AG04449 (cell line): Measurements from ENCODE around the gene NAALADL2.

Experiments
- CTCF ChIA-PET: fragments of 350-600 bp; formaldehyde crosslinking; extraction: SDS; loops from one replicate; lab custom pipeline; 2021; ENCODE audit warnings: antibody characterized with exemption; lab: Yijun Ruan, JAX
- POLR2A ChIA-PET: fragments of 400-600, 350-600 bp; formaldehyde crosslinking; extraction: SDS; loops from one replicate; lab custom pipeline; 2020; ENCODE audit warnings: antibody characterized with exemption, inconsistent platforms; lab: Yijun Ruan, JAX
- DNase-seq: peaks from one replicate; pipeline ENCODE4 v3.0.0-alpha.2; 2010; ENCODE audit warnings: low read depth, low spot score
- H3K4me3 ChIP-seq: 2 replicates; pipeline ENCODE4 v1.5.1; 2011; ENCODE audit warnings: low read depth, mild to moderate bottlenecking, control low read depth, low read length
- CTCF ChIP-seq: IDR thresholded peaks from one replicate; pipeline ENCODE4 v1.5.1; 2011; ENCODE audit warnings: mild to moderate bottlenecking, moderate library complexity, low read length, control low read depth, inconsistent platforms; ENCODE audit not compliant: insufficient read depth; ENCODE audit errors: missing control alignments

Gene NAALADL2

DNA sequence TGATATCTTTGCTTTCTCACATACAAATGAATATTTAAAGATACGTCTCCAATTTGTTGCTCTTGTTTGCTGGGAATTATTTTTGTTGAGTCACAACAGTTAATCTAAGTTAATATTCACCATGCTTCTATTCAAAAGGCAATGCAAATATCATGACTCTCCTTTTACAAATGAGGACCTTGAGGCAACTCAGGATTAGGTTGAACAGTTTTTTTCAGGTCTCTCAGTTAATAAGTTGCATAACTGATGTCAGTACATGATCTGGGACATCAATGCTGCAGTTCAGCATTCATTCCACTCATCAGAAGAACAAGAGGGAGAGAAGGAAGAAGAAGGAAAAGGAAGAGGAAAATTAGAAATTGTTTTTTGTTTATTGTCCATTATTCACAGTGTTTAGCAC, 781 bp upstream of the NAALADL2 start:
- H3K4me3 ChIP-seq = no peak overlapping the region
- CTCF ChIA-PET = no interaction called here

GRCh38 chr3:174859756-174860155, 622 bp downstream of the NAALADL2 start:
- no peak for TF ChIP-seq CTCF
- H3K4me3 ChIP-seq = no peak overlapping the region
- no peak for DNase-seq
- ChIA-PET POLR2A (no interaction called here), CTCF (no interaction called here)

More for the DNA sequence above, 781 bp upstream of the NAALADL2 start:
- DNase-seq = no peak
- no peak for TF ChIP-seq CTCF
- POLR2A ChIA-PET = no interaction called here

DNA sequence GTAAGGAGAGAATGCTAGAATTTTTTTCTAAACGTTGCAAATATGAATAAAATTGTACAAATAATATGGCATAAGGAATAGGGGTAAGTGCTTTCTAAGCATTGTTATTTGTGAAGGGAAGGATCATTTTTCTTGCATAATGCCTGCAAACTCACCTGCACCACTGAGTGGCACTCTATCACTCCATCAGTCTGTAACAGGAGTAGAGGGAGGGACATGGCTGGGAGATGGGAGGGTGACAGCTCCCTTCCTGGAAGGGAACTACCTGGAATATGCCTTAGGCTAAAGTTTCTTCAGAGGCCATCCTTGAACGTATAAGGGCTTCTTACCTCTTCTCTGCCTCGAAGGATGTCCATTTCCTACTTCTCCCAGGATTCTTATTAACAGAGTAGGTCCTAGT, 3.0 kb downstream of the NAALADL2 start:
- no peak for TF ChIP-seq CTCF
- no peak for DNase-seq
- no peak overlapping the region for H3K4me3 ChIP-seq
- ChIA-PET POLR2A (no interaction called here), CTCF (no interaction called here)

GRCh38 chr3:174862666-174863065, 3.5 kb downstream of the NAALADL2 start:
- no peak for DNase-seq
- no peak for TF ChIP-seq CTCF
- no peak overlapping the region for H3K4me3 ChIP-seq
- ChIA-PET POLR2A (interaction anchor here (0.7 kb wide), 1 partner anchor 828 kb away, joined by 3 read pairs; no protein-coding TSS in a partner anchor), CTCF (no interaction called here)

DNA sequence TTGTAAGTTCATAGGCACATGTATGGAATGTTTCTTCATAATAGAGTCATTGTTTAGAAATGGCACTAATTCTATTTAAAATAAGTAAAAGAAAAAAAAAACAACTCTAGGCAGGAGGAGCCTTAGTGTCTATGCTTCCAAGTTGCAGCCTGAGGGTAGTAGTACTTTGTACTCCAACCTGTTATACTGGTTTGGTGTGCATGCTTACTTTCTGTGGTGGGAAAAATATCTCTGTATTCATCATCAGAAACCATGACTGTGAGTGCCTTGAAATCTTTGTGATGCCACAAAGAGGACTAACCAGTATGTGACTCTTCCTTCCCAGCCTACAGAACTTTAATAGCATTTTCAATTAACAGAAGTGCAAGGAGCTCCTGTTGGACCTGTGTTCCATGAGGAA, 4.4 kb downstream of the NAALADL2 start:
- no peak for TF ChIP-seq CTCF
- no peak overlapping the region for H3K4me3 ChIP-seq
- ChIA-PET POLR2A (interaction anchor here (0.7 kb wide), 1 partner anchor 829 kb away, joined by 3 read pairs; no protein-coding TSS in a partner anchor), CTCF (interaction anchor here (1.1 kb wide), 1 partner anchor 14 kb away, joined by 3 read pairs; no protein-coding TSS in a partner anchor)
- DNase-seq = no peak

DNA sequence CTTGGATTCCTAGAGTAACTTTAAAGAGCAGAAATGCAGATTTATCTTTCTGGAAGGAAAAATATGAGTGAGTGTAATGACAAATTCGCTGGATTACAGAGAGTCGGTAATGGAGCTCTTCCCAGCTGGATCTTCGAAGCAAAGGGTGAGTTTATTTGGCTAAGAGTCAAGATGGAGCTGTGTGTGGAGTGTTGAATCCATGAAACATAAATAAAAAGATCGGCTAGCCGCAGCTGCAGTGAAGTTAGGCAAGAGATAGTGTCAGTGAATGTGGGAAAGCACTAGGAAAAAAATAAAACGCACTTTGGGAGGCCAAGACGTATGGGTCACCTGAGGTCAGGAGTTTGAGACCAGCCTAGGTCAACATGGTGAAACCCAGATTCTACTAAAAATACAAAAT, 10.3 kb downstream of the NAALADL2 start:
- no peak for DNase-seq
- H3K4me3 ChIP-seq = no peak overlapping the region
- no peak for TF ChIP-seq CTCF
- ChIA-PET CTCF (no interaction called here), POLR2A (no interaction called here)
